Pons (tissue), 1 donor: Measurements from ENCODE around the gene DNAH6.

Source experiments
- DNase-seq: peaks from one replicate; pipeline ENCODE4 v3.0.0-alpha.2; 2016; ENCODE audit warnings: low spot score

The DNAH6 gene

DNA sequence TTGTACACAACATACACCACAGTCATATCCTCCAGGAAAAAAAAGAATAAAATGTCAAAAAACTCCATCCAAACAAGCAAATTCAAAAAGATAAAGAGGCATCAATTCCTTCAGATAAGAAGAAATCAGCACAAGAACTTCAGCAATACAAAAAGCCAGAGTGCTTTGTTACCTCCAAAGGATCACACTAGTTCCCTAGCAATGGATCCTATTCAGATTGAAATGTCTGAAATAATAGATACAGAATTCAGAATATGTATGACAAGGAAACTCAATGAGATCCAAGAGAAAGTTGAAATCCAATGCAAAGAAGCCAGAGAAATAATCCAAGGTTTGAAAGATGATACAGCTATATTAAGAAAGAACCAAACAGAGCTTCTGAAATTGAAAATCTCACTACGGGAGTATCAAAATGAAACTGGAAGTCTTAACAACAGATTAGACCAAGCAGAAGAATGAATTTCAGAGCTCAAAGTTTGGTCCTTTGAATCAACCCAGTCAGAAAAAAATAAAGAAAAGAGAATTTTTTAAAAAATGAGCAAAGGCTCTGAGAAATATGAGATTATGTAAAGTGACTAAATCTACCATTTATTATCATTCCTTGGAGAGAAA, 284.0 kb downstream of the DNAH6 start:
- DNase-seq, result no peak

DNA sequence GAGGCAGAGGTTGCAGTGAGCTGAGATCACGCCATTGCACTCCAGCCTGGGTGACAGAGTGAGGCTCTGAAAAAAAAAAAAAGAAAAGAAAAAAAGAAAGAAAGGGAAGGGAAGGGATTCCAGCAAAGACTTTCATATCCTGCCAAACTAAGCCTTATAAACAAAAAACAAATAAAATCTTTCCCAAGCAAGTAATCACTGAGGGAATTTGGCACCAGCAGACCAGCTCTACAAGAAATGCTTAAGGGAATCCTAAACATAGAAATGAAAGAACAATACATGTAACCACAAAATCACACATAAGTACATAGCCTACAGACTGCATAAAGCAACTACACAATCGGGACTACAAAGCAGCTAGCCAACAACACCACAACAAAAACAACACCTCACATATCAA, 285.5 kb downstream of the DNAH6 start:
- DNase-seq, result no peak

DNA sequence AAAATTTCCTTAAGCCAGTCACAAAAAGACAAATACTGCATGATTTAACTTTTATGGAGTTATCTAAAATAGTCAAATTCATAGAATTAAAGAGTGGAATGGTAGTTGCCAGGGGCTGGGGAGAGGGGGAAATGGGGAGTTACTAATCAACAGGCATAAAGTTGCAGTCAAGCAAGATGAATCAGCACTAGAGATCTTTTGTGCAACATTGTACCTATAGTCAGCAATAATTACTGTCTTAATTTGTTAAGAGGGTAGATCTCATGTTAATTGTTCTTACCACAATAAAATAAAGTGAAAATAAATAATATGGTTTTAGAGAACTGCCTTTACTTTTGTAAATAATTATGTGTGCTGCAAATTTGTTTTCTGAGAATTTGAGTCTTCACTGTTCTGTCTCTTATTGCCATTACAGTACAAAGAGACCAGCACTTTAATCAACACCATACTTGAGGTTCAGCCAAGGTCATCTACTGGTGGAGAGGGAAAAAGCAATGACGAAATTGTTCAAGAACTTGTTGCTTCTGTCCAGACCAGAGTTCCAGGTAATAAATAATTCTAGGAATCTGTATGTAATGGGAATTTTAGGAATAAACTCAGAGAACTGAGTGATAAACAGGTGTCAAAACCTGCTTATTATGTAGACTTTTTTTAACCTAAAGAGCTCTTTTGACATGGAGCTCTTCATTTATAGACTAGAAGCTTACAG, 289.1 kb downstream of the DNAH6 start:
- no peak for DNase-seq

DNA sequence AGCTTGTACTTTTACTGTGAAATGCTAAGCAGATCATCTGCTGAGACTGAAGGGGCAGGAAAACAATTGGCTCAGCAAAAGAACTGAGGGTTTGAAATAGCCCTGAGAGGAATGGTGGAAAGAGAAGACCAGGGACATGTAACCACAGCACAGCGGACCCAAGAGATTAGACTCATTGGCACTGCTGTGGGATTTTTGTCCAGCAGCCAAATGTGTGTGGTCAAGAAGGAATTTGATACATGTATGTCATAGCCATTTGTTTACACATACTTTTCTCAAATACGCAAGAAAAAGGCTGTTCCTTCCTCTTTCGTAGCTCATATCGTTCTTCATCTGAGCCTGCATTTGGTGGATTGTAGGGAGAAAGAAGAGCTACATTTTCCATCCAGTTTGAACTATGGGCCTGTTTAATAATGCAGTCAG, 290.8 kb downstream of the DNAH6 start:
- no peak for DNase-seq

DNA sequence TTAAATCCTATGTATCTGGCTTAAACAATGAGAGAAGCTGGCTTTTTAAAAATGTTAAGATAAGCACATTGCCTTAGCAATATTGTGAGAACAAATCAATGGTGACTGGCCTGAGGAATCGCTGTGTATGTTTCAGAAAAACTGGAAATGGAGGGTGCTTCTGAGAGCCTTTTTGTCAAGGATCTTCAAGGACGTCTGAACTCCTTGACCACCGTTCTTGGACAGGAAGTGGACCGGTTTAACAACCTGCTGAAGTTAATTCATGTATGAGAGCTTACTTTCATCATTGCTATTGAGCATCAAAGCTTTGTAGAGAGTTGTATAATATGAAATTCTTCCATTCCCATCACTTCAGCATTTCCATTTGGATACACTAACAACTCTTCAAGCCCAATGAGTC, 292.0 kb downstream of the DNAH6 start:
- DNase-seq, result no peak

DNA sequence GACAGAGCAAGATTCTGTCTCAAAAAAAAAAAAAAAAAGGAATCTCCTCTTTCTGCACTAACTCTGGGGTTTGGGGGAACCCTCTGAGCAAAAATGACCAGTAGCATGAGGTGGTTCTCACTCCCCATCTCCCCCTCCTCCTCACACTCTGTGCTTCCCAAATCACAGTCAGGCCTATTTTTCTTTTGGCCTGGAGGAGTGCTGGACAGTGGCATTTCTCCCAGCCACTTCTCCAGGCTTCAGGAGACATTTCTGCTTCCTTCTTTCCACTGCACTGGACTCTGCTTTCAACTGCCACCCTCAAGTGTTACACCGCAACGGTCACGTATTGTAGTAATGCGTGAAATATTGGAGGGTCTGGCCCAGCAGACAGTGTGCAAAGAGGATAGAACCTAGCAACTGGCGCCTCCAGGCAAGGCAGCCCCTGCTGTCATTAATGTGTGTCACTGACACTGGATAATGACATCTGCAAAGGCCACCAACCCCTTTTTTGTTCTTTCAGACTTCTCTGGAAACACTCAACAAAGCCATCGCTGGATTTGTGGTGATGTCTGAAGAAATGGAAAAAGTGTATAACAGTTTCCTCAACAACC, 295.6 kb downstream of the DNAH6 start:
- DNase-seq, result no peak

DNA sequence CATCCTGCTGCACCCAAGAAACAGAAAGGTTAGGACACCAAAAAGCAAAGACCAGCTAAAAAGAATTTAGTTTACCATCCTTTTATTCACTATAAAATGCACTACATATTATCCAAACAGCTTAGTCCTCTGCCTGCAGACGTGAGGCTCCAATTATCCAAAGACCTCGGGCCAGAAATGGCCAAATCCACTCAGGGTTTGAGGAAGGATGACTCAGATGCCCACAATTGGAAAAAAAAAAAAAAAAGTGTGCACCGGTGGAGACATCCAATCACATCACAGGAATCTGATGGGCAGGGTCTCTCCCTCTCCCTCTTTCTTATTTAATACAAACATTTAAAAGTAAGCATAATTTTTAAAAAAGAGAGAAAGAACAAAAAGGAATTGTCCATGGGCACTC, 298.8 kb downstream of the DNAH6 start:
- no peak for DNase-seq

DNA sequence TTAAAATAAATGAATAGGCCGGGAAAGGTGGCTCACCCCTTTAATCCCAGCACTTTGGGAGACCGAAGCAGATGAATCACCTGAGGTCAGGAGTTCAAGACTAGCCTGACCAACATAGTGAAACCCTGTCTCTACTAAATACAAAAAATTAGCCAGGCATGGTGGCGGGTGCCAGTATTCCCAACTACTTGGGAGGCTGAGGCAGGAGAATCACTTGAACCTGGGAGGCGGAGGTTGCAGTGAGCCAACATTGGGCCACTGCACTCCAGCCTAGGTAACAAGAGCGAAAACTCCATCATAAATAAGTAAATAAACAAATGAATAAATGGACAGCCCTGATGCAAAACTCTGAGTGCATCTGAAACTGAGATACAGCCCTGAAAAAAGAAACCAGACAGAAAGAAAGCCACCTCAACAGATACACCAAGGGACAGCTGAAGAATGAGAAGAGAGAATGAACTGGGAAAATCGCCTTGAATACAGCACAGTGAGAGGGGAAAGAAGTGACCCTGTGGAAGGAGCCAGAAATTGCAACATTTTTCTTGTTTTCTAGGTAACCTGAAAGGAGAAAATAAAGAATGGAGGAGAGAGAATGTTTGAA, 300.2 kb downstream of the DNAH6 start:
- no peak for DNase-seq

DNA sequence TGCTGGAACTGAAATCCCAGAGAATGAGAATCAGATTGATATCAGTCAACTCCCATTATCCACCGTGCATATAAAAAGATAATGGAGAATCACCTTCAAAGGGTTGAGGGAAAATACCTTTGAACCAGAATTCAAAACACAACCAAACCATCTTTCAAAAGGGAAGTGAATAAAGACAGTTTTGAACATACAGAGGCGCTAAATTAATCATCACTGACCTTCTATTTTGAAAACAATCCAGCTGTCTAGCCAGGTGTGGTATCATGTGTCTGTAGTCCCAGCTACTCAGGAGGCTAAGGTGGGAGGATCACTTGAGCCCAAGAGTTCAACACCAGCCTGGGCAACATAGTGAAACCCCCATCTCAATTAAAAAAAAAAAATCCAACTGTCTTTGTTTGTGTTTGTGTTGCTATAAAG, 300.9 kb downstream of the DNAH6 start:
- DNase-seq, result no peak

DNA sequence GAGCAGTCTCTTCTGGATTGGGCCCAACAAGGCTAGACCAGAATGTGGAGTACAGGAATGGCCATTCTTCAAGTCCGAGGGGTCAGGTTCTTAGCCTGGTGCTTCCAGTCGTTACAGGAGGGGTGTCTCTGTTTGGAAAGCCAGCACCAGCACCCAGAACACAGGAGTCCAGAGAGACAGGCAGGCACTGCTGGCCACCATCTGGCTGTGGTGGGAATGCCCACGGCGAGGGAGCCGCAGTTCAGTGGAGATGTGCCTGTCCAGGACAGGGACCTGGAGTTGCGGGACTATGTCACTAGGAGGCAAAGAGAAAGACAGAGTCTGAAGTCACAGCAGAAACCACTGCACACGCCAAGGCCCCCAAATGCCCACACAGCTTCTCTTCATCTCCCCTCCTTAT, 305.5 kb downstream of the DNAH6 start:
- no peak for DNase-seq

DNA sequence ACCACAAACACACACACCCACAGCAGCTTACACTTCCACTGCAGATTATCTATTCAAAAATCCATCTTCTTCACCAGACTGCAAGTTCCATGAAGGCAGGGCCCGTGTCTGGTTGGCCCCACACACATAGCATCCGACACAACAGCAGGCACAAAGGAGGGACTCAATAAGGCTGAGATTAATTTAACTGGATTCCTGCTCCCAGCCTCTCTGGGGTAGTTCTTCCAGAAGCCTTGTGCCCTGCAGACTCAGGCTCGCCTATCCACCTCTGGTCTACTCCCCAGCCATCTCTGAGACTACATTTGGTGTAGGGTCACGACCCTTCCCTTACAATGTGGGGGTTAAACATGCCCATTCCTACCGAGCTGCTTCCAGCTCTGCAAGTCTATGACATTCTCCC, 306.9 kb downstream of the DNAH6 start:
- no peak for DNase-seq

DNA sequence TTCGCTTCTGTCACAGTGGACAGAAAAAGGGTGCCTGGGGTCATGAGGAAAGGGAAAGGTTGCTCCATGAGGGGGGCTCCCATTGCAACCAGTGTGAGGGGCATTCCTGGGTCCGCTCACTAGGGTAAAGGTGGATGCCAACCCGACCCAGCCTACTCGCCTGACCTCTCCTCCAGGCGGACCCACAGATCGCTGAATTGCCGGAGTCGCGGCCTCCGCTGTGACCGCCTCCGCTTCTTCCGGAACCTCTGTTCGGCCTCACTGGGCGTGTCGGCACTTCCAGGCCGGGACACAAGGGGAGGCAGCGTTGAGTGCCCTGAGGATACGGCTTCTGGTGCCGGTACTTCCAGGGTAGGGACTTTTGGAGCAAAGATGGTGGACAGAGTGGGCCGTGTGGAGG, 307.5 kb downstream of the DNAH6 start:
- DNase-seq, result no peak

DNA sequence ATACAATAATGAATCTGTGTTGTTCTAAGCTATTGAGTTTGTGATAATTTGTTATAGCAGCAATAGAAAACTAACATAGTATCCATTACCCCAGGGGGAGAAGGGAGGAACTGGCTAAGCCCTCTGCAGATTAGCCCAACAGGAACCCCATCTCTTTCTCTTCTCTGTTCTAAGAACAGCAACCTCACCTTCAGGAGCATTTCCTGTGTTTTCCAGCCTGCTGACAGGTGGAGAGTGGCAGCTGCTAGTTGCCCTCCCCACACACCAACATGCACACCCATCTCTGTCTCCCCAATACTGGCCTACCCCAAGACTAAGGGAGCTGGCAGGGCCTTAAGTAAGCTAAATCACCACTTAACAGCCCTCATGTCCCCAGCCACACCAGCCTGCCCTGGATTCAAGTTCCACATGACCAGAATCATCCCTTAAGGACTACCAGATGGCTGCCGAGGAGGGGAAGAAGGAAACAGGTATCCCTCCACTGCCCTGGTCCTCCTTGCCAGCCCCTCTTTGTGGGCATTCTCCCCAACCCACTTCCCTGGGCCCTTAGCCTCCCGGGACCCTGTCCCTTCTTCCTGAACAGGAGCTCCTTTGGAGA, 311.8 kb downstream of the DNAH6 start:
- DNase-seq, result no peak

DNA sequence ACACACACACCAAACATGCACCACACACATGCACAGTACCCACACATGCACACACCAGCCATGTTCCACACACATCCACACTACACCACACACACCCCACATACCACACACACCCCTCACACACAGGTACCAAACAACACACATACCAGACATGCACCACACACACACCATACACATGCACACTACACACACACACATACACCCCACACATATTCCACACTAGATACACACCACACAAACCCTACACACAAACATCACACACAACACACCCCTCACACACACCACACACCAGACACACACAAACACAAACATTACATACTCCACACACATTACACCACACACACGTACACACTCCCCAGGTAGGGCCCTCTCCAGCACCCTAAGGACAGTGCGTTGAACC, 313.4 kb downstream of the DNAH6 start:
- DNase-seq, result no peak

DNA sequence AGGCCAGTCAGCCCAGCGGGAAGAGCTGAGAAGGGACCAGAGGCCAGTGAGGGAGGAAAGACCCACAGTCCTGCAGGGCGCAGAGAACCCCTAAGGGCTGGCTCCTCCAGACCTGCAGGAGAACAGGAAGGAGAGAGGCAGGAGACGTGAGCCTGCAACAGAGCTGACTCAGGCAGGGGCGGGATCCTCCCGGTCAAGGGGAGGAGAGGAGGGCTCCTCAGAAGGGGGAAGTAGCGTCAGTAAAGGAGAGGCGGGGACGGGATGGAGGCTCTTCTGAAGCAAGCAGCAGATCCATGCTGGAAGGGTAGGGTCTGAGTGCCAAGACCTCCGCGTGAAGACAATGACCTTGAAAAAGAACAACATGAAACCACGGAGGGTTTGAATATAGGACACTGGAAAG, 313.8 kb downstream of the DNAH6 start:
- peak; percentile 35 for DNase-seq

DNA sequence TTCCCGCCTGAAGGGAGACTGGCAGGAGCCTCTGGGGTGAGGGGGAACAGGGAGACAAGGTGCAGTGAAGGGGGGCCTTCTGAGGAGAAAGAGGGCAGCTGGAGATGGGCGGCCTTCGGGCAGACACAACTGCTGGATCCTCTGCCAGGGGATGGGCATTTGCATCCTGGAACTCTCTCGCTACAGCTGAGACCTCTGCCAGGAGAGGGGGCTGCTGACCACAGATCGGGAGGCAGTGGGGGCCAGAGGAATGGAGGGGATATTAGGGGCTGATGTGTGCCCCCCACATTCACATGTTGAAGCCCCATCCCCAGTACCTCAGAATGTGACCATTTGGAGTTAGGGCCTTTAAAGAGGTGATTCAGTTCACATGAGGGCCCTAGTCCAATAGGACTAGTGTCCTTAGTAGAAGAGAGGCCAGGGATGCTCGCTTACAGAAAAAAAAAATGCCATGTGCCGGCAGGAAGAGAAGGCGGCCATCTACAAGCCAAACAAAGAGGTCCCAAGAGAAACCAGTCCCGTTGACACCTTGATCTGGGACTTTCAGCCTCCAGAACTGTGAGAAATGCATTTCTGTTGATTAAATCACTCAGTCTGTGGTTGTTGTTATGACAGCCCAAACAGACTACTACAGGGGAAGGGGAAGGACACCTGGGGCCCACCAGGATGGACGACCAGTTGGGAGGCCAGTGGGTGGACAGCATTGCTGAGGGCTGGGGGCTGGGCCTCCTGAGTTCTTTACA, 314.6 kb downstream of the DNAH6 start:
- no peak for DNase-seq

DNA sequence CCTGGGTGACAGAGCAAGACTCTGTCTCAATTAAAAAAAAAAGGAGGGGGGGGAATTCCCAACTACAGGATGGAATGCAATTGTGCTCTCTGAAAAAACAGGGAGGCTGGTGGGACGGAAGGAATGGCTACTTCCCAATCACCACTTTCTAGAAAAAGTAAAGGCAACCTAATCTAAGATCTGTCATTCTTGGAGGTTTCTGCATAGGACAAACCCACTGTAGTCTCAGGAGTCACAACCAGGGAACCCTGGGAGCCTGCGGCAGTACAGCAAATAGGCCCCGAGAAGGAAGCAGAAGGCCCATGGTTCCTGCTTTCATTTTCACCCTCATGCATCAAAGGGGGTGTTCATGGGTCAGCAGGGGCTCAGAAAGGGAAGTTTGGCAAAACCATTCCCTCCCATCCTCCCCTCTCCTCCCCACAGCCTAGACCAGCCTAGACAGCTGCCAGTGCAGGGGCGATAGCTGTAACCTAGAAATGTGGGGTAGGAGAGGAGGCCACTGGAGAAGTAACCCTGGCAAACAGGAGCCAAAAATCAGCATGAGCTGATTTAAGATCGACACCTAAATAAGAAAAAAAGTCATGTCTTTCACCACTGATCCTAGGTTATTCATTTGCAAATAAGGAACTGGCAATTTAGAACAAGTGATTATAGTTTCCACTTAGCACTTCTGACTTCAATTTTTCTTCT, 316.6 kb downstream of the DNAH6 start:
- peak; percentile 80 for DNase-seq

DNA sequence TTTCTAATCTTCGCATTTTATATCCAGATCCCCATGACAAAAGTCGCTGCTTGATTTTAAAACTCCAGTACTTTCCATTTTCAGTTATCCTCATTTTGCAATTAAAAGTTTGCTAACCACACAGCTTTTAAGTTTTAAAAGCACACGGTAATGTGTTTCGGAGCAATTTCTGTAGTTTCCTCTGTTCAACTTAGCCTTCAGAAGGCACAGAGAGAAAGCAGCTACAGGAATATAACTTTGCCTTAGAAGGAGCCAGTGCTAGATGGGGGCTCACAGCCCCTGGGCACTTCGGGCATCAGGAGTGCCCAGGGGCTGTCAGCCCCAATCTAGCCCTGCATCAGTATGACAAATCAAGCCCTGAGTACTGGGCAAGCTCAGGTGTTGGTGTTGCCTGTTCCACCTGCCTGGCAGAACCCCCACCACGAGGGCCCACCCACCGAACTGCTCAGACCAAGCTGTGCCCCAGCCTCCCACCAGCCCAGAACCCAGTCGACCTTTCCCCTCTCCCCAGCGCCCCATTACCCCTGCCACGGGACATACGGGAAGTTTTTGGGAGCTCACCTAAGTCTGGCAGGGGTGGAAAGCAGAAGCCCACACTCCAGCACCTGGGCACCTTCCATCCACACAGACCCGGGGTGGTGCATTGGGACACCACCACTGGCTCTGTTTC, 317.3 kb downstream of the DNAH6 start:
- no peak for DNase-seq

DNA sequence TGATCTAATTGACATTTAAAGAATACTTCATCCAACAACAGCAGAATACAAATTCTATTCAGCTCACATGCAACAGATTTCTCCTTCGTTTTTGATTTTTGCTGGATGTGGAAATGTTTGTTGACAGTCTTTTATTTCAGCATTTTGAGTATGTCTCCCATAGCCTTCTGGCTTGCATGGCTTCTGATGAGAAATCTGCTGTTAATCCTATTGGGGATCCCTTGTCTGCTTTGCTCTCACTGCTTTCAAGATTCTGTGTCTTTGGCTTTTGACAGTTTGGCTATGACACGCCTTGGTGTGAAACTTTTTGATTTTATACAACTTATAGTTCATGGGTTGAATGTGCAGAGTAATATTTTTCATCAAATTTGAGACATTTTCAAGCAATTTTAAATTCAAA, 319.9 kb downstream of the DNAH6 start:
- no peak for DNase-seq

DNA sequence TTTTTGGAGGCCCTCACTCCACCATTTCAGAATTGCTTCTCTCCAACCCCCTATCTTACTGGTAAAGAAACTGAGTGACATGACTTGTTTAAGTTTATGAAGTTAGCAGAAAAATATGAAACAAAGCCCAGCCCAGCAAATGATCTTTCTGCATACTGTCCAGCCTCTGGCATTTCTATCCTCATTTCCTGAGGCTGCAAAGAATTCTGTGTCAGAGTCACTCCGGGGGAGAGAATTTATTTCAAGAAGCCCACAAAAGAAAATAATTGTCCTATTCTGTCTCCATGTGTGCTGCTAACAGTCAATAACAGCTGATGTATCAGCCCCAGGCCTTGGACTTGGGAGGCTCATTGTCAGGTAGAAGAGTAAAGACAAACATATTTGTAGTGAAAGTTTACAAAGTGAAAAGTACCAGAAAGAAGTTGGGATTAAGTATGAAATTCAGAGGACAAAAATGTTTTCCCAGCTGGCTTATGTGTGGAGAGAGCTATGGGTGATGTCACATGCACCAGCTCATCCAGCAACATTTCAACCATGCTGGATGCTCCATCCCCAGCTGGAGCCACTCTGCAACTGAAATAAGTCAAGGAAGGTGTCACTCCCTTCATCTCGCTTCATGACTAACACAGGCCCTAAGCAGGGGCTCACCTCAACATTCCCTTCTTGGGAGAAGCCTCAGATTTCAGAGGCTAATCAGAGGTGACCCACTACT, 322.3 kb downstream of the DNAH6 start:
- no peak for DNase-seq
